Measurements from ENCODE around the gene PAK4.

PAK4 gene

GRCh38 chr19:39148939-39149529 is 23.4 kb downstream of the PAK4 start:
- no peak for DNase-seq (ENCODE audit: low read depth, low spot score)
- peaks cover 10% of the 10 kb centered on the region for H3K4me1 ChIP-seq (ENCODE audit: control insufficient read depth, insufficient read depth, low read length)
- no peak overlapping the region for H3K27ac ChIP-seq (ENCODE audit: low read length)
- no peaks in the 10 kb centered on the region for H3K27me3 ChIP-seq (ENCODE audit: control insufficient read depth, insufficient read depth, low read length)
- no peaks in the 10 kb centered on the region for H3K9me3 ChIP-seq (ENCODE audit: control insufficient read depth, insufficient read depth, low read length)
- WGBS (ENCODE audit: insufficient coverage, insufficient read length): no CpG with 5 or more reads among the region's 10 CpGs
- H3K4me3 ChIP-seq (ENCODE audit: low read length): no peak overlapping the region
- no peaks in the 10 kb centered on the region for H3K36me3 ChIP-seq (ENCODE audit: control insufficient read depth, insufficient read depth, low read length)

GRCh38 chr19:39150235-39150634 is 24.6 kb downstream of the PAK4 start:
- H3K27ac ChIP-seq (ENCODE audit: low read length): no peak overlapping the region
- no peaks in the 10 kb centered on the region for H3K27me3 ChIP-seq (ENCODE audit: control insufficient read depth, insufficient read depth, low read length)
- no peaks in the 10 kb centered on the region for H3K9me3 ChIP-seq (ENCODE audit: control insufficient read depth, insufficient read depth, low read length)
- no peaks in the 10 kb centered on the region for H3K36me3 ChIP-seq (ENCODE audit: control insufficient read depth, insufficient read depth, low read length)
- DNase-seq (ENCODE audit: low read depth, low spot score): no peak
- no peak overlapping the region for H3K4me3 ChIP-seq (ENCODE audit: low read length)
- no CpG with 5 or more reads among the region's 8 CpGs for WGBS (ENCODE audit: insufficient coverage, insufficient read length)
- H3K4me1 ChIP-seq (ENCODE audit: control insufficient read depth, insufficient read depth, low read length): peaks cover 16% of the 10 kb centered on the region

DNA sequence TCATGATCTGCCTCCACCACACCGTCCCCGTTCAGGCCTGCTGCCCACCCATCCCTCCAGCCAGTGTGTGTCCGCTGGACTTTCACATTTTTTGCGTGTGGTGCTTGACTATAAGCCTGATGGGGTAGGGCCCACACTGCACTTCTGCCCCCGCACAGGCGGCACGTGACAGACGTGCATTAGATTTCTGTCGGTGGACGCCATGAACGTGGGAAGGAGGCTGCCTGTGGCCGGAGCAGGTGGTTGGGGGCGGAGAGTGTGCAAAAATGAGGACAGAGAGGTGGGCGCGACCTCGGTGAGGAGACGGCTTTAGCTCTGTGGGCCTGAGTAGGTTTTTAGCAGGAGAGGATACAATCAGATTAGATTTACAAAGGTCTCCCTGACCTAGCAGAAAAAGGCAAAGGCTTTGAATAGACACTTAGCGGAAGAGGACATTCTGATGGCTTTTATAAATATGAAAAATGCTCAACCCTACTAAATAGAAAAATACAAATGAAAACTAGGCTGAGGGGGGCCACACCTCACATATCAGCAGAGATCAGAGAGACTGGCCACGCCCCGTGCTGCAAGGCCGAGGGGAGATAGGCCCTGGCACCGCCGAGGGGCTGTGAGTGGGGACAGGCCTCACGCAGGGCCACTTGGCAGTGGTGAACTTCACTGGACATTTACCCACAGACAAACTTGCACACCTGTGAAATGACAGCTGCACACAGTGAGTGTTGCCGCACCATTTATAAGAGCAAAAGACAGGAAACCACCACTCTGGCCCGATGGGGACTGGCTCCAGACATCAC is 25.4 kb downstream of the PAK4 start:
- no peaks in the 10 kb centered on the region for H3K36me3 ChIP-seq (ENCODE audit: control insufficient read depth, insufficient read depth, low read length)
- H3K4me3 ChIP-seq (ENCODE audit: low read length): no peak overlapping the region
- peaks cover 16% of the 10 kb centered on the region for H3K4me1 ChIP-seq (ENCODE audit: control insufficient read depth, insufficient read depth, low read length)
- H3K27ac ChIP-seq (ENCODE audit: low read length): no peak overlapping the region
- WGBS (ENCODE audit: insufficient coverage, insufficient read length): no CpG with 5 or more reads among the region's 26 CpGs
- no peaks in the 10 kb centered on the region for H3K27me3 ChIP-seq (ENCODE audit: control insufficient read depth, insufficient read depth, low read length)
- no peaks in the 10 kb centered on the region for H3K9me3 ChIP-seq (ENCODE audit: control insufficient read depth, insufficient read depth, low read length)
- no peak for DNase-seq (ENCODE audit: low read depth, low spot score)

DNA sequence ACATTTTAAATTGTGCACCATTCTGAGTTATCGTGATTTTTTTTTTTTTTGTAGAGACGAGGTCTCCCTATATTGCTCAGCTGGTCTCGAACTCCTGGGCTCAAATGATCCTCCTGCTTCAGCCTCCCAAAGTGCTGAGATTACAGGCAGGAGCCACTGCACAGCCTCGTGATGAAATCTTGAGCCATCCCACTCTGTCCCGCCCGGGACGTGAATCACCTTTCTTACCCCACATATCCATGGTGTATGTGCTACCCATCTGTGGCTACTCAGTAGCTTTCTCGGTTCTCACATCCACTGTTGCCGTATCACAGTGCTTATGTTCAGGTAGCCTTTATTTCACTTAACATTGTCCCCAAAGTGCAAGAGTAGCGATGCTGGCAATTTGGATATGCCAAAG is 26.5 kb downstream of the PAK4 start:
- Histone ChIP-seq H3K4me1 (ENCODE audit: control insufficient read depth, insufficient read depth, low read length) (peaks cover 17% of the 10 kb centered on the region), H3K9me3 (ENCODE audit: control insufficient read depth, insufficient read depth, low read length) (no peaks in the 10 kb centered on the region), H3K4me3 (ENCODE audit: low read length) (no peak overlapping the region), H3K27me3 (ENCODE audit: control insufficient read depth, insufficient read depth, low read length) (no peaks in the 10 kb centered on the region), H3K36me3 (ENCODE audit: control insufficient read depth, insufficient read depth, low read length) (no peaks in the 10 kb centered on the region), H3K27ac (ENCODE audit: low read length) (no peak overlapping the region)
- no CpG with 5 or more reads among the region's 10 CpGs for WGBS (ENCODE audit: insufficient coverage, insufficient read length)
- no peak for DNase-seq (ENCODE audit: low read depth, low spot score)

- Histone ChIP-seq H3K27me3 (ENCODE audit: control insufficient read depth, insufficient read depth, low read length) (no peaks in the 10 kb centered on the region), H3K36me3 (ENCODE audit: control insufficient read depth, insufficient read depth, low read length) (no peaks in the 10 kb centered on the region), H3K4me3 (ENCODE audit: low read length) (no peak overlapping the region), H3K9me3 (ENCODE audit: control insufficient read depth, insufficient read depth, low read length) (no peaks in the 10 kb centered on the region), H3K27ac (ENCODE audit: low read length) (no peak overlapping the region), H3K4me1 (ENCODE audit: control insufficient read depth, insufficient read depth, low read length) (peaks cover 20% of the 10 kb centered on the region)
- no CpG with 5 or more reads among the region's 13 CpGs for WGBS (ENCODE audit: insufficient coverage, insufficient read length)
- DNase-seq (ENCODE audit: low read depth, low spot score): no peak
These were observed 28.6 kb downstream of the PAK4 start for GRCh38 chr19:39154100-39154628.

DNA sequence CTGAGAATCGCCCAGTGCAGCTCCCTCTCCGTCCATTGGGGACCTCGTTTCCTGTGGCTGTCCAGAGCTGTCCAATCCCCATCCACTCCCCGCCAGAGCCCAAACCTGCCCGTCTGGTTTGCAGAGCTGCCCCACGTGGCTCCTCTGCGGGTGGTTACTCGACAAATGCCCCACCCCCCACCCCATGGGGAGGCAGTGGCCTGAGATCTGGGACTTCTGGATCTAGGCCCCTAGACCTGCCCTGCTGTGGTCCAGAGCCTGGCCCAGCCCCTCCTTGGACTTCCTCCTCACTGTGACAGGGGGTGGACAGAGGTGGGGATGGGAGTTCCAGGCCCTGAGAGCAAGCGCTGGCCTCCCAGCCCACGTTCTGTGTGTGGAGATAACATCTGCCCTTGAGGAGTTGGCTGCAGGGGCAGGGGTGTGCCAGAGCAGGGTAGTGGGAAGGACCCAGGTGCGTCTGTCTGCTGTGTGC is 29.1 kb downstream of the PAK4 start:
- no peak for DNase-seq (ENCODE audit: low read depth, low spot score)
- Histone ChIP-seq H3K9me3 (ENCODE audit: control insufficient read depth, insufficient read depth, low read length) (no peaks in the 10 kb centered on the region), H3K4me1 (ENCODE audit: control insufficient read depth, insufficient read depth, low read length) (peaks cover 20% of the 10 kb centered on the region), H3K4me3 (ENCODE audit: low read length) (no peak overlapping the region), H3K27me3 (ENCODE audit: control insufficient read depth, insufficient read depth, low read length) (no peaks in the 10 kb centered on the region), H3K27ac (ENCODE audit: low read length) (no peak overlapping the region), H3K36me3 (ENCODE audit: control insufficient read depth, insufficient read depth, low read length) (no peaks in the 10 kb centered on the region)
- no CpG with 5 or more reads among the region's 11 CpGs for WGBS (ENCODE audit: insufficient coverage, insufficient read length)

- H3K4me3 ChIP-seq (ENCODE audit: low read length): no peak overlapping the region
- H3K4me1 ChIP-seq (ENCODE audit: control insufficient read depth, insufficient read depth, low read length): peaks cover 20% of the 10 kb centered on the region
- no peak for DNase-seq (ENCODE audit: low read depth, low spot score)
- no peaks in the 10 kb centered on the region for H3K9me3 ChIP-seq (ENCODE audit: control insufficient read depth, insufficient read depth, low read length)
- H3K27me3 ChIP-seq (ENCODE audit: control insufficient read depth, insufficient read depth, low read length): no peaks in the 10 kb centered on the region
- no peaks in the 10 kb centered on the region for H3K36me3 ChIP-seq (ENCODE audit: control insufficient read depth, insufficient read depth, low read length)
- H3K27ac ChIP-seq (ENCODE audit: low read length): no peak overlapping the region
- WGBS (ENCODE audit: insufficient coverage, insufficient read length): no CpG with 5 or more reads among the region's 11 CpGs
These were observed 29.6 kb downstream of the PAK4 start for GRCh38 chr19:39155114-39155700.

DNA sequence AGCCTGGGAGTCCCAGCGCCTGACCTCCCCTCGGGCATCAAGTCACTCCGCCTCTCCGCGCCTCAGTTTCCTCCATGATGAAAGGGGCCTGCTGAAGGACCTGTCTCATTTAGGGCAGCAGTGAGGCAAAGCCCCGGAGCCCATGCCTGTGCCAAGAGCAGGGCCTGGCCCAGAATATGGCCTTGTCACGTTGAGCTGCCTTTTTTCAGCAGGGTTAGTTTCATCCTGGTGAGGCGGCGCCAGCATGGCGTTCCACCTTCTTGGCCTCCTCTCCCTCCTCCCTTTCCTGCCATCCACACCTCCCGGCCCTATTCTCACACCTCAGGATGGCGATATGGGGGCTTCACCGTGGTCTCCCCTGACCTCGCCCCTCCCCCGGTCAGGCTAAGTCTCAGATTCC is 30.2 kb downstream of the PAK4 start:
- H3K36me3 ChIP-seq (ENCODE audit: control insufficient read depth, insufficient read depth, low read length): no peaks in the 10 kb centered on the region
- no peak overlapping the region for H3K27ac ChIP-seq (ENCODE audit: low read length)
- no peak for DNase-seq (ENCODE audit: low read depth, low spot score)
- H3K4me1 ChIP-seq (ENCODE audit: control insufficient read depth, insufficient read depth, low read length): peaks cover 20% of the 10 kb centered on the region
- no CpG with 5 or more reads among the region's 15 CpGs for WGBS (ENCODE audit: insufficient coverage, insufficient read length)
- H3K4me3 ChIP-seq (ENCODE audit: low read length): no peak overlapping the region
- no peaks in the 10 kb centered on the region for H3K27me3 ChIP-seq (ENCODE audit: control insufficient read depth, insufficient read depth, low read length)
- no peaks in the 10 kb centered on the region for H3K9me3 ChIP-seq (ENCODE audit: control insufficient read depth, insufficient read depth, low read length)

DNA sequence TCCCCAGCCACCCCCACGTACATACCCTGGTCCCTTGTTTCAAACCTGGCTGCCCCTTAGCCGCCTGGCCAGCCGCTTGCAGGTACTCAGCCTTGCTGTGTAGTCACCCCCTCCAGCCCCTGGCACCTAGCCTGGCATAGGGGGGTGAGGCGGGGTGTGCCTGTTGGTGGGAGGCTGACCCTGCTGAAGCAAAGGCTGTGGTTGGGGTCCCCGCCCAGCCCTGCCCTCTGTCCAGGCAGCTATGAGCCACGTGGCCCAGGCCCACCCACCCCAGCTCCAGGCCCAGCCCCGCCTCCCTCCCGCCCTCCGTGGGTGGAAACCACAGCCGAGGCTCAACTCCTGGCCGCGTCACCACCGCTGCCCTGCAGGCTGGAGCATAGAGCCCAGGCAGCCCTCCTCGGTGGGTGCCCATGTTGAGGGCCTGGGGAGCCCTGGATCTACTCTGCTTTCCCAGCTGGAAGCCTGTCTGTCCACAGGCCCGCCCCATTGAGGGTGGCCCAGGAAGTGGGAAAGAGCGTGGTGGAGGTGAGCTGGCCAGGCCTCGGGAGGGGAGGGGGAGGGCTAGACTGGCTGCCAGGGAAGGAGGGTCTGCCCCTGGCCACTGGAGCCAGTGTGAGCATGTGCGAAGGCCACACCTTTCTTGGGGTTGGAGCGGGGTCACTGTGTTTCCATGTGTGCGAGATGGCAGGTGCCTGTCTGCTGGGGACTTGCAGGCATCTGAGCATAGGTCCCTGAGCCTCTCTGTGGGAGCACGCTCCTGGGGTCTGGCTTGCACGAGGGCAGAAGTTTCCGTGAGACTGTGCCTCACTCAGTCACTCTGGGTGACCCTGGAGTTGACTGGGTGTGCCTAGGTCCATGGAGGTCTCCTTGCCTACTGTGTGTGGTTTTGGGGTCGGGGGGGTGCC is 31.0 kb downstream of the PAK4 start:
- no peak for DNase-seq (ENCODE audit: low read depth, low spot score)
- no peaks in the 10 kb centered on the region for H3K9me3 ChIP-seq (ENCODE audit: control insufficient read depth, insufficient read depth, low read length)
- H3K27me3 ChIP-seq (ENCODE audit: control insufficient read depth, insufficient read depth, low read length): no peaks in the 10 kb centered on the region
- H3K4me3 ChIP-seq (ENCODE audit: low read length): no peak overlapping the region
- H3K36me3 ChIP-seq (ENCODE audit: control insufficient read depth, insufficient read depth, low read length): no peaks in the 10 kb centered on the region
- H3K4me1 ChIP-seq (ENCODE audit: control insufficient read depth, insufficient read depth, low read length): peaks cover 20% of the 10 kb centered on the region
- no peak overlapping the region for H3K27ac ChIP-seq (ENCODE audit: low read length)
- no CpG with 5 or more reads among the region's 24 CpGs for WGBS (ENCODE audit: insufficient coverage, insufficient read length)
